Fibroblast of villous mesenchyme (primary cell): ENCODE results near the gene FRMD6. TPM values are rescaled to one million over a fixed set of nuclear protein-coding genes. Genes with fewer than 3 reads are reported as not detected.

Source experiments
- DNase-seq: peaks from one replicate; pipeline ENCODE4 v3.0.0-alpha.2; 2010; ENCODE audit warnings: low read depth
- H3K4me3 ChIP-seq: 2 replicates; pipeline ENCODE4 v1.5.1; 2011; ENCODE audit warnings: low read depth, mild to moderate bottlenecking, low read length
- CTCF ChIP-seq: IDR thresholded peaks from 2 replicates; pipeline ENCODE4 v1.5.1; 2012; ENCODE audit warnings: low read depth, mild to moderate bottlenecking, low read length; ENCODE audit not compliant: insufficient read depth
- total RNA-seq: library from RNA; depleted of rRNA; stranded (reverse); fragments of >200 nt; gene quantifications from 2 replicates; pipeline ENCODE4 v1.2.3, GENCODE V29; 2012

FRMD6 gene
- total RNA-seq, 1 donor: 524 TPM

- DNase-seq: peak; percentile 94
- TF ChIP-seq CTCF: no peak
Observed at GRCh38 chr14:51609251-51609954, 42.3 kb upstream of the FRMD6 start.

GRCh38 chr14:51609955-51610283, 41.8 kb upstream of the FRMD6 start:
- no peak for TF ChIP-seq CTCF
- H3K4me3 ChIP-seq: no peak overlapping the region
- DNase-seq: no peak

More at GRCh38 chr14:51609251-51609954, 42.3 kb upstream of the FRMD6 start:
- no peak overlapping the region for H3K4me3 ChIP-seq

GRCh38 chr14:51610771-51611170, 40.9 kb upstream of the FRMD6 start:
- no peak for TF ChIP-seq CTCF
- H3K4me3 ChIP-seq: no peak overlapping the region
- DNase-seq: no peak

- H3K4me3 ChIP-seq: no peak overlapping the region
- no peak for TF ChIP-seq CTCF
- DNase-seq: no peak
Observed at GRCh38 chr14:51612449-51612848, 39.3 kb upstream of the FRMD6 start.

GRCh38 chr14:51613416-51613815, 38.3 kb upstream of the FRMD6 start:
- no peak overlapping the region for H3K4me3 ChIP-seq
- no peak for TF ChIP-seq CTCF
- DNase-seq: no peak

GRCh38 chr14:51614707-51615106, 37.0 kb upstream of the FRMD6 start:
- no peak for DNase-seq
- TF ChIP-seq CTCF: no peak
- H3K4me3 ChIP-seq: no peak overlapping the region

GRCh38 chr14:51616256-51616655, 35.5 kb upstream of the FRMD6 start:
- no peak overlapping the region for H3K4me3 ChIP-seq
- DNase-seq: peak; percentile 73
- TF ChIP-seq CTCF: no peak
